GM12878 (cell line): Measurements from ENCODE around the gene ARHGAP44. TPM values are rescaled to one million over a fixed set of nuclear protein-coding genes. Genes with fewer than 3 reads are reported as not detected.

Source experiments
- ATAC-seq: fragments of 200-7000 bp; cut with Tn5 transposase; 3 replicates; pipeline ENCODE4 v1.9.1; 2020; ENCODE audit warnings: mild to moderate bottlenecking, moderate library complexity
- BruUV-seq: library from RNA; stranded (reverse); fragments of 400-500 nt; replicated peaks from 2 replicates; lab custom pipeline; 2021; lab: Mats Ljungman, UMichigan
- CTCF ChIA-PET: fragments of 300-600 bp; sonication (Branson Sonifier 250); formaldehyde crosslinking; extraction: SDS; loops from one replicate; lab custom pipeline; 2021; ENCODE audit warnings: inconsistent platforms; lab: Yijun Ruan, JAX
- POLR2A ChIA-PET: fragments of 350-600 bp; formaldehyde crosslinking; extraction: SDS; loops from one replicate; lab custom pipeline; 2021; ENCODE audit warnings: inconsistent platforms; lab: Charles Lee
- RAD21 ChIA-PET: fragments of 300-600 bp; sonication (Branson Sonifier 250); formaldehyde crosslinking; loops from one replicate; lab custom pipeline; 2023; ENCODE audit warnings: antibody characterized with exemption; ENCODE audit not compliant: unreplicated experiment; lab: Charles Lee
- SMC1A ChIA-PET: fragments of 300-600 bp; sonication (Branson Sonifier 250); formaldehyde crosslinking; loops from one replicate; lab custom pipeline; 2023; ENCODE audit not compliant: unreplicated experiment, uncharacterized antibody; lab: Charles Lee
- DNase-seq: peaks from one replicate; pipeline ENCODE4 v3.0.0-alpha.2; 2011; ENCODE audit warnings: low read depth, low spot score
- FAIRE-seq: peaks from 3 replicates; lab custom pipeline; 2011; peaks lifted over from hg19 to GRCh38; lab: Jason Lieb, UNC
- H2AFZ ChIP-seq: 2 replicates; pipeline ENCODE4 v1.6.0; 2011; ENCODE audit warnings: low read depth, low read length, control low read depth; ENCODE audit not compliant: control insufficient read depth
- H3K27ac ChIP-seq: 2 replicates; pipeline ENCODE4 v1.5.1; 2011; ENCODE audit warnings: control low read depth; ENCODE audit not compliant: control insufficient read depth, insufficient read depth
- H3K27me3 ChIP-seq, 2 experiments: replicated peaks in 1 of 2; 2 replicates each; pipeline versions ENCODE4 v1.6.0 to v1.6.1; 2011; ENCODE audit warnings: low read length in 1 of 2; ENCODE audit not compliant: control insufficient read depth in 2 of 2, insufficient read depth in 2 of 2
- H3K36me3 ChIP-seq, 2 experiments: 2 replicates each; pipeline ENCODE4 v1.5.1; 2011; ENCODE audit warnings: low read length in 1 of 2; ENCODE audit not compliant: control insufficient read depth in 2 of 2, insufficient read depth in 2 of 2
- H3K4me1 ChIP-seq: 2 replicates; pipeline ENCODE4 v1.6.1; 2011; ENCODE audit warnings: mild to moderate bottlenecking, low read length, moderate library complexity, mixed read lengths; ENCODE audit not compliant: control insufficient read depth, insufficient read depth
- H3K4me2 ChIP-seq: 2 replicates; pipeline ENCODE4 v1.6.0; 2011; ENCODE audit warnings: control low read depth; ENCODE audit not compliant: control insufficient read depth, insufficient read depth
- H3K4me3 ChIP-seq: fragments of 200-600 bp; sonication (generic); 2 replicates; pipeline ENCODE4 v1.5.1; 2016
- H3K79me2 ChIP-seq: 2 replicates; pipeline ENCODE4 v1.6.0; 2011; ENCODE audit warnings: low read length; ENCODE audit not compliant: control insufficient read depth, insufficient read depth
- H3K9ac ChIP-seq: 2 replicates; pipeline ENCODE4 v1.8.0; 2011; ENCODE audit warnings: low read length, control low read depth, mixed read lengths; ENCODE audit not compliant: control insufficient read depth, insufficient read depth
- H3K9me3 ChIP-seq: replicated peaks from 3 replicates; pipeline ENCODE4 v1.5.1; 2011; ENCODE audit warnings: mild to moderate bottlenecking, low read length; ENCODE audit not compliant: control insufficient read depth, insufficient read depth
- H4K20me1 ChIP-seq: 2 replicates; pipeline ENCODE4 v1.6.0; 2011; ENCODE audit not compliant: control insufficient read depth, insufficient read depth
- BACH1 ChIP-seq: fragments of 450-650 bp; IDR thresholded peaks from 2 replicates; pipeline ENCODE4 v1.6.1; 2017; ENCODE audit warnings: mild to moderate bottlenecking, borderline replicate concordance
- CHD1 ChIP-seq: IDR thresholded peaks from 2 replicates; pipeline ENCODE4 v1.6.1; 2012; ENCODE audit warnings: low read depth, low read length, improper control_type of control experiment
- ESRRA ChIP-seq: IDR thresholded peaks from 2 replicates; pipeline ENCODE4 v1.6.1; 2012; ENCODE audit warnings: mild to moderate bottlenecking, low read length, improper control_type of control experiment
- FOXK2 ChIP-seq: fragments of 450-650 bp; IDR thresholded peaks from 2 replicates; pipeline ENCODE4 v1.6.1; 2017; ENCODE audit warnings: mild to moderate bottlenecking, moderate library complexity
- HDAC2 ChIP-seq: fragments of 200-600 bp; sonication (generic); IDR thresholded peaks from 2 replicates; pipeline ENCODE4 v1.6.1; 2017
- PAX5 ChIP-seq: IDR thresholded peaks from 2 replicates; pipeline ENCODE4 v1.6.1; 2011; ENCODE audit warnings: low read depth, low read length, borderline replicate concordance
- POLR2AphosphoS5 ChIP-seq: IDR thresholded peaks from 2 replicates; pipeline ENCODE4 v1.6.1; 2011; ENCODE audit warnings: mild to moderate bottlenecking, low read length, inconsistent platforms
- POU2F2 ChIP-seq: IDR thresholded peaks from 3 replicates; pipeline ENCODE4 v1.6.1; 2011; ENCODE audit warnings: low read depth, mild to moderate bottlenecking, low read length, borderline replicate concordance
- SP1 ChIP-seq: IDR thresholded peaks from one replicate; pipeline ENCODE4 v1.6.1; 2011; ENCODE audit warnings: low read depth, low read length
- SREBF2 ChIP-seq: IDR thresholded peaks from 2 replicates; pipeline ENCODE4 v1.6.1; 2012; ENCODE audit warnings: mild to moderate bottlenecking, low read length
- TARDBP ChIP-seq: IDR thresholded peaks from 2 replicates; pipeline ENCODE4 v1.6.1; 2016; ENCODE audit warnings: borderline replicate concordance
- ZBED1 ChIP-seq: IDR thresholded peaks from 2 replicates; pipeline ENCODE4 v1.6.1; 2016; ENCODE audit warnings: borderline replicate concordance
- WGBS: methylation state at CpG from one replicate; pipeline ENCODE4 v1.1.6; 2016; ENCODE audit warnings: low lambda C conversion rate; ENCODE audit not compliant: insufficient replicate concordance, insufficient coverage; ENCODE audit errors: missing lambda C conversion rate; 5-methylcytosine and 5-hydroxymethylcytosine counted together
- in situ Hi-C: fragments of 300-500 bp; cut with MboI; formaldehyde crosslinking; loops from 9 replicates; pipeline ENCODE4 v1.14.3; 2018; ENCODE audit warnings: mixed read lengths
- intact Hi-C: fragments of 100-400 bp; cut with micrococcal nuclease; formaldehyde crosslinking; loops from one replicate; pipeline ENCODE4 v1.14.2; 2022; ENCODE audit not compliant: unreplicated experiment
- polyA plus RNA-seq, 11 experiments: library from polyadenylated mRNA; depleted of rRNA in 4 of 11; unstranded in 6 of 11; stranded (reverse) in 5 of 11; fragments of >200 nt; fragmentation: Nextera tagmentation in 4 of 11; fragmentation: Illumina TruSeq in 1 of 11; extraction: Ambion mirVana in 4 of 11; extraction: Trizol in 1 of 11; gene quantifications; 1 replicate in 1 of 11; 2 replicates in 10 of 11; pipeline versions ENCODE4 v1.2.1 to v1.2.3, GENCODE V29; 2011 to 2016; ENCODE audit warnings: inconsistent platforms in 2 of 11, missing spikeins in 2 of 11, low read depth in 1 of 11
- total RNA-seq, 4 experiments: library from RNA; depleted of rRNA in 3 of 4; stranded (reverse); fragments of >200 nt in 3 of 4; fragmentation: Illumina TruSeq in 1 of 4; extraction: Trizol in 1 of 4; gene quantifications; 2 replicates each; pipeline versions ENCODE4 v1.2.1 to v1.2.3, GENCODE V29; 2013 to 2021
- TF ChIP-seq, protein P1 (sequence below): IDR thresholded peaks from 2 replicates; pipeline ENCODE4 v1.6.1; 2012; ENCODE audit warnings: low read depth, low read length, improper control_type of control experiment
- TF ChIP-seq, protein P2 (sequence below): fragments of 450-650 bp; IDR thresholded peaks from 2 replicates; pipeline ENCODE4 v1.6.1; 2018; ENCODE audit warnings: borderline replicate concordance, mild to moderate bottlenecking; ENCODE audit not compliant: partially characterized antibody

Gene ARHGAP44
- total and polyA plus RNA-seq, 10 of the 15 experiments (the other 5 are each of a cell fraction or from before 2014, with no cell fraction given) = 0.11 to 1.2 (median 0.48) TPM

DNA sequence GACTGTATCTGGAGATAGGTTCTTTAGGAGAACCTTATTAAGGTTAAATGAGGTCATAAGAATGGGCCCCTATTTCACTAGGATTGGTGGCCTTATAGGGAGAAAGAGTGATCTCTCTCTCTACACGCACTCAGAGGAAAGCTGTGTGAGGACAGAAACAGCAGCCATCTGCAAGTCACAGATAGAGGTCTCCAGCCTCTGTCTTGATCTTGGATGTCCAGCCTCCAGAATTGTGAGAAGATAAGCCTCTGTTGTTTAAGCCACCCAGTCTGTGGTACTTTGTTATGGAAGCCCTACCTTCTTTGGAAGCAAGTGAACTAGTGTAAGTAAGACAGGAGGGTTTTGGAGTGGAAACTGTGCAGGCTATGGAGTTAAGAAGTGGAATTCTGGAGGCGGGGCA lies 135.3 kb downstream of the ARHGAP44 start:
- ChIA-PET SMC1A (no interaction called here), POLR2A (no interaction called here), CTCF (interaction anchor here (0.5 kb wide), 1 partner anchor 468 kb away, joined by 3 read pairs; no protein-coding TSS in a partner anchor), RAD21 (no interaction called here)
- no TSS peak for BruUV-seq
- Histone ChIP-seq H4K20me1 (no peaks in the 10 kb centered on the region), H2AFZ (no peak overlapping the region), H3K27ac (no peak overlapping the region), H3K36me3 (no peaks in the 10 kb centered on the region), H3K9me3 (no peaks in the 10 kb centered on the region), H3K4me1 (no peaks in the 10 kb centered on the region), H3K79me2 (no peaks in the 10 kb centered on the region), H3K9ac (no peak overlapping the region), H3K27me3 (no peaks in the 10 kb centered on the region), H3K4me3 (no peak overlapping the region), H3K4me2 (no peak overlapping the region)
- FAIRE-seq = no peak
- TF ChIP-seq BACH1 (no peak), FOXK2 (no peak), POU2F2 (no peak), ESRRA (no peak), HDAC2 (no peak), SP1 (no peak), SREBF2 (no peak), PAX5 (no peak), POLR2AphosphoS5 (no peak), CHD1 (no peak), ZBED1 (no peak), TARDBP (no peak)
- TF ChIP-seq, protein P1, sequence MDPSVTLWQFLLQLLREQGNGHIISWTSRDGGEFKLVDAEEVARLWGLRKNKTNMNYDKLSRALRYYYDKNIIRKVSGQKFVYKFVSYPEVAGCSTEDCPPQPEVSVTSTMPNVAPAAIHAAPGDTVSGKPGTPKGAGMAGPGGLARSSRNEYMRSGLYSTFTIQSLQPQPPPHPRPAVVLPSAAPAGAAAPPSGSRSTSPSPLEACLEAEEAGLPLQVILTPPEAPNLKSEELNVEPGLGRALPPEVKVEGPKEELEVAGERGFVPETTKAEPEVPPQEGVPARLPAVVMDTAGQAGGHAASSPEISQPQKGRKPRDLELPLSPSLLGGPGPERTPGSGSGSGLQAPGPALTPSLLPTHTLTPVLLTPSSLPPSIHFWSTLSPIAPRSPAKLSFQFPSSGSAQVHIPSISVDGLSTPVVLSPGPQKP = no peak
- TF ChIP-seq, protein P2, sequence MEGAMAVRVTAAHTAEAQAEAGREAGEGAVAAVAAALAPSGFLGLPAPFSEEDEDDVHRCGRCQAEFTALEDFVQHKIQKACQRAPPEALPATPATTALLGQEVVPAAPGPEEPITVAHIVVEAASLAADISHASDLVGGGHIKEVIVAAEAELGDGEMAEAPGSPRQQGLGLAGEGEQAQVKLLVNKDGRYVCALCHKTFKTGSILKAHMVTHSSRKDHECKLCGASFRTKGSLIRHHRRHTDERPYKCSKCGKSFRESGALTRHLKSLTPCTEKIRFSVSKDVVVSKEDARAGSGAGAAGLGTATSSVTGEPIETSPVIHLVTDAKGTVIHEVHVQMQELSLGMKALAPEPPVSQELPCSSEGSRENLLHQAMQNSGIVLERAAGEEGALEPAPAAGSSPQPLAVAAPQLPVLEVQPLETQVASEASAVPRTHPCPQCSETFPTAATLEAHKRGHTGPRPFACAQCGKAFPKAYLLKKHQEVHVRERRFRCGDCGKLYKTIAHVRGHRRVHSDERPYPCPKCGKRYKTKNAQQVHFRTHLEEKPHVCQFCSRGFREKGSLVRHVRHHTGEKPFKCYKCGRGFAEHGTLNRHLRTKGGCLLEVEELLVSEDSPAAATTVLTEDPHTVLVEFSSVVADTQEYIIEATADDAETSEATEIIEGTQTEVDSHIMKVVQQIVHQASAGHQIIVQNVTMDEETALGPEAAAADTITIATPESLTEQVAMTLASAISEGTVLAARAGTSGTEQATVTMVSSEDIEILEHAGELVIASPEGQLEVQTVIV = no peak
- in situ Hi-C loops = no loop called here
- 64% methylated on average over 2 of the region's 2 CpGs for WGBS
- ATAC-seq = no peak
- DNase-seq = no peak
- intact Hi-C loops = no loop called here
